SK-N-SH (cell line): ENCODE measurements around the gene PDGFRB. TPM values are rescaled to one million over a fixed set of nuclear protein-coding genes. Genes with fewer than 3 reads are reported as not detected.

ENCODE experiments used
- CTCF ChIA-PET: fragments of 300-600, 350-600 bp; formaldehyde crosslinking; extraction: SDS; loops from one replicate; lab custom pipeline; 2021; lab: Yijun Ruan, JAX
- POLR2A ChIA-PET: fragments of 350-600 bp; sonication (Branson Sonifier 250); formaldehyde crosslinking; extraction: SDS; loops from one replicate; lab custom pipeline; 2020; ENCODE audit warnings: antibody characterized with exemption, inconsistent platforms; lab: Yijun Ruan, JAX
- DNase-seq: peaks from one replicate; pipeline ENCODE4 v3.0.0; 2012
- H2AFZ ChIP-seq: fragments of 200-600 bp; sonication (generic); 2 replicates; pipeline ENCODE4 v1.8.1; 2016; ENCODE audit warnings: antibody characterized with exemption, mild to moderate bottlenecking, low read depth
- H3F3A ChIP-seq: fragments of 200-600 bp; sonication (generic); replicated peaks from 2 replicates; pipeline ENCODE3; 2016; ENCODE audit warnings: antibody characterized with exemption, mild to moderate bottlenecking; ENCODE audit not compliant: insufficient read depth
- H3K27ac ChIP-seq, 2 experiments: fragments of 200-500 bp in 1 of 2; fragments of 200-600 bp in 1 of 2; sonication (Bioruptor generic) in 1 of 2; sonication (generic), shearing (Covaris generic) in 1 of 2; 2 replicates each; pipeline versions ENCODE4 v1.5.1 to v1.6.1; 2014 to 2016; ENCODE audit warnings: low read depth in 2 of 2, inconsistent platforms in 1 of 2, low read length in 1 of 2, mild to moderate bottlenecking in 1 of 2, mixed read lengths in 1 of 2
- H3K27me3 ChIP-seq: fragments of 200-600 bp; sonication (generic), shearing (Covaris generic); 2 replicates; pipeline ENCODE4 v1.6.1; 2016; ENCODE audit warnings: mixed run types; ENCODE audit not compliant: insufficient read depth
- H3K36me3 ChIP-seq, 2 experiments: fragments of 200-500 bp in 1 of 2; fragments of 200-600 bp in 1 of 2; sonication (Bioruptor generic) in 1 of 2; sonication (generic) in 1 of 2; replicated peaks in 1 of 2; 2 replicates each; pipeline versions ENCODE3 to v1.5.1; 2014 to 2016; ENCODE audit warnings: low read length in 1 of 2, mild to moderate bottlenecking in 1 of 2; ENCODE audit not compliant: insufficient read depth in 2 of 2, control insufficient read depth in 1 of 2
- H3K4me1 ChIP-seq, 2 experiments: fragments of 200-500 bp in 1 of 2; fragments of 200-600 bp in 1 of 2; sonication (Bioruptor generic) in 1 of 2; sonication (generic), shearing (Covaris generic) in 1 of 2; 2 replicates each; pipeline versions ENCODE4 v1.5.1 to v1.6.1; 2014 to 2016; ENCODE audit warnings: low read depth in 1 of 2, low read length in 1 of 2, mixed run types in 1 of 2; ENCODE audit not compliant: insufficient read depth in 2 of 2, control insufficient read depth in 1 of 2
- H3K4me2 ChIP-seq: fragments of 200-600 bp; sonication (generic), shearing (Covaris generic); 2 replicates; pipeline ENCODE4 v1.6.1; 2017; ENCODE audit warnings: mixed run types
- H3K4me3 ChIP-seq, 2 experiments: fragments of 200-500 bp in 1 of 2; fragments of 200-600 bp in 1 of 2; sonication (Bioruptor generic) in 1 of 2; sonication (generic), shearing (Covaris generic) in 1 of 2; 2 replicates each; pipeline versions ENCODE4 v1.5.1 to v1.8.1; 2014 to 2016; ENCODE audit warnings: low read depth in 2 of 2, inconsistent platforms in 1 of 2, low read length in 1 of 2, mild to moderate bottlenecking in 1 of 2, mixed read lengths in 1 of 2, moderate library complexity in 1 of 2
- H3K79me2 ChIP-seq: fragments of 200-600 bp; sonication (generic); 2 replicates; pipeline ENCODE4 v1.8.1; 2017; ENCODE audit warnings: mild to moderate bottlenecking; ENCODE audit not compliant: insufficient read depth
- H3K9ac ChIP-seq: fragments of 200-600 bp; sonication (generic); 2 replicates; pipeline ENCODE4 v1.6.1; 2017; ENCODE audit warnings: mixed run types
- H3K9me2 ChIP-seq: fragments of 200-600 bp; sonication (generic); 2 replicates; pipeline ENCODE4 v1.6.1; 2017; ENCODE audit warnings: mixed run types
- H3K9me3 ChIP-seq: fragments of 200-600 bp; sonication (generic); 2 replicates; pipeline ENCODE4 v1.6.1; 2017; ENCODE audit warnings: mixed run types, mild to moderate bottlenecking, moderate library complexity
- H4K20me1 ChIP-seq: fragments of 200-600 bp; sonication (generic); 2 replicates; pipeline ENCODE4 v1.6.1; 2017; ENCODE audit warnings: mild to moderate bottlenecking, mixed run types; ENCODE audit not compliant: insufficient read depth
- CHD2 ChIP-seq: fragments of 150-350 bp; IDR thresholded peaks from 2 replicates; pipeline ENCODE4 v1.6.1; 2018; ENCODE audit warnings: low read length; ENCODE audit not compliant: partially characterized antibody
- EZH2phosphoT487 ChIP-seq: fragments of 200-600 bp; sonication (generic); IDR thresholded peaks from 2 replicates; pipeline ENCODE4 v1.6.1; 2017; ENCODE audit warnings: low read depth, mixed run types, mild to moderate bottlenecking, antibody characterized with exemption, moderate library complexity, borderline replicate concordance
- FOSL2 ChIP-seq: IDR thresholded peaks from 2 replicates; pipeline ENCODE4 v1.4.0; 2012; ENCODE audit warnings: low read depth, mild to moderate bottlenecking, moderate library complexity, borderline replicate concordance
- FOXJ3 ChIP-seq: sonication (generic); formaldehyde crosslinking; IDR thresholded peaks from 2 replicates; pipeline ENCODE4 v1.5.1; 2020; ENCODE audit warnings: mild to moderate bottlenecking, missing genetic modification reagents
- FOXM1 ChIP-seq: IDR thresholded peaks from 2 replicates; pipeline ENCODE4 v1.4.0; 2012; ENCODE audit warnings: low read depth, mild to moderate bottlenecking
- GABPA ChIP-seq: IDR thresholded peaks from 2 replicates; pipeline ENCODE4 v1.4.0; 2012; ENCODE audit warnings: low read depth, mild to moderate bottlenecking
- GATA2 ChIP-seq: sonication (generic); formaldehyde crosslinking; IDR thresholded peaks from 2 replicates; pipeline ENCODE4 v1.5.0; 2020; ENCODE audit warnings: mild to moderate bottlenecking, missing genetic modification reagents
- NRF1 ChIP-seq: IDR thresholded peaks from 2 replicates; pipeline ENCODE4 v1.6.1; 2012; ENCODE audit warnings: low read depth, mild to moderate bottlenecking, low read length
- SIN3A ChIP-seq: IDR thresholded peaks from 2 replicates; pipeline ENCODE4 v1.6.1; 2012; ENCODE audit warnings: low read depth, mild to moderate bottlenecking, low read length, moderate library complexity, borderline replicate concordance
- SMC3 ChIP-seq: IDR thresholded peaks from 2 replicates; pipeline ENCODE4 v1.6.1; 2012; ENCODE audit warnings: low read depth, low read length, improper control_type of control experiment
- TCF12 ChIP-seq: IDR thresholded peaks from 2 replicates; pipeline ENCODE4 v1.4.0; 2012
- WGBS: methylation state at CpG from one replicate; pipeline ENCODE4 v1.1.6; 2017; ENCODE audit warnings: low lambda C conversion rate; 5-methylcytosine and 5-hydroxymethylcytosine counted together
- polyA plus RNA-seq, 3 experiments: library from polyadenylated mRNA; depleted of rRNA; stranded (reverse); fragments of >200 nt; gene quantifications; 2 replicates each; pipeline ENCODE4 v1.2.3, GENCODE V29; 2012
- TF ChIP-seq, protein P1 (sequence below): fragments of 150-350 bp; IDR thresholded peaks from 2 replicates; pipeline ENCODE4 v1.6.1; 2016; ENCODE audit warnings: mild to moderate bottlenecking, low read depth, low read length
- TF ChIP-seq, protein P2 (sequence below): IDR thresholded peaks from 2 replicates; pipeline ENCODE4; 2012
- TF ChIP-seq, protein P3 (sequence below): IDR thresholded peaks from 2 replicates; pipeline ENCODE4 v1.4.0; 2012; ENCODE audit warnings: low read depth, borderline replicate concordance
- TF ChIP-seq, protein P4 (sequence below): fragments of 150-350 bp; IDR thresholded peaks from 2 replicates; pipeline ENCODE4 v1.6.1; 2017; ENCODE audit warnings: antibody characterized with exemption, low read length, low read depth, borderline replicate concordance

PDGFRB gene
- polyA plus RNA-seq, 1 of the 3 experiments (the other 2 are of a cell fraction), result 32.1 TPM

DNA sequence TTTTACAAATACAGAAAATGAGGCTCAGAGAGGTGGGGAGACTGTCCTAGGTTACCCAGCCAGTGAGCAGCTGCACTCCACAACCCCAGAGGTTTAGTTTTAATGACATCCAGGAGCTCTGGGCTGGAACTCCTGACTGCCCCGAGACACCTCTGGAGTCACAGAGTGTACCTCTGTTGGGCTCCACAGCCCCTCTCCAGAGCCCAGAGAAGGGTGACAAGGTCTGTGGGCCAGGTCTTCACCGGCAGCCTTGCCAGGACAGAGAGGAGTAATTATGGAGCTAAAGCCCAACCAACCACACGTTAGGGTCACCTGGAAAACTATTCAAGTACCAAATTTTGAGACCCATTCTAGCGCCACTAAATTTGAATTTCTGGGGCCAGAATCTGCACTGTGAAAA, 22.1 kb upstream of the PDGFRB start:
- Histone ChIP-seq H3K27ac (no peak overlapping the region), H2AFZ (no peak overlapping the region), H3K36me3 (no peaks in the 10 kb centered on the region), H3K27me3 (no peaks in the 10 kb centered on the region), H3K9me2 (no peaks in the 10 kb centered on the region), H3K79me2 (no peaks in the 10 kb centered on the region), H3K4me1 (no peaks in the 10 kb centered on the region; a peak in 1 of 4 replicates), H3F3A (no peaks in the 10 kb centered on the region), H4K20me1 (no peaks in the 10 kb centered on the region), H3K9me3 (no peaks in the 10 kb centered on the region), H3K9ac (no peak overlapping the region), H3K4me2 (no peak overlapping the region), H3K4me3 (no peak overlapping the region)
- CTCF ChIA-PET, result interaction anchor here (0.6 to 10.7 kb wide), 5 partner anchors 9 to 265 kb away, joined by 3 to 90 read pairs (median 3); no protein-coding TSS in a partner anchor
- WGBS, result 81% methylated on average over 3 of the region's 4 CpGs
- TF ChIP-seq, protein P1, sequence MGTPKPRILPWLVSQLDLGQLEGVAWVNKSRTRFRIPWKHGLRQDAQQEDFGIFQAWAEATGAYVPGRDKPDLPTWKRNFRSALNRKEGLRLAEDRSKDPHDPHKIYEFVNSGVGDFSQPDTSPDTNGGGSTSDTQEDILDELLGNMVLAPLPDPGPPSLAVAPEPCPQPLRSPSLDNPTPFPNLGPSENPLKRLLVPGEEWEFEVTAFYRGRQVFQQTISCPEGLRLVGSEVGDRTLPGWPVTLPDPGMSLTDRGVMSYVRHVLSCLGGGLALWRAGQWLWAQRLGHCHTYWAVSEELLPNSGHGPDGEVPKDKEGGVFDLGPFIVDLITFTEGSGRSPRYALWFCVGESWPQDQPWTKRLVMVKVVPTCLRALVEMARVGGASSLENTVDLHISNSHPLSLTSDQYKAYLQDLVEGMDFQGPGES, result no peak
- TF ChIP-seq EZH2phosphoT487 (no peak), FOXM1 (no peak), GABPA (no peak), TCF12 (no peak), SIN3A (no peak), GATA2 (CRISPR knock-in tag) (no peak), NRF1 (no peak), FOSL2 (no peak), CHD2 (no peak), SMC3 (no peak), FOXJ3 (CRISPR knock-in tag) (no peak)
- TF ChIP-seq, protein P2, sequence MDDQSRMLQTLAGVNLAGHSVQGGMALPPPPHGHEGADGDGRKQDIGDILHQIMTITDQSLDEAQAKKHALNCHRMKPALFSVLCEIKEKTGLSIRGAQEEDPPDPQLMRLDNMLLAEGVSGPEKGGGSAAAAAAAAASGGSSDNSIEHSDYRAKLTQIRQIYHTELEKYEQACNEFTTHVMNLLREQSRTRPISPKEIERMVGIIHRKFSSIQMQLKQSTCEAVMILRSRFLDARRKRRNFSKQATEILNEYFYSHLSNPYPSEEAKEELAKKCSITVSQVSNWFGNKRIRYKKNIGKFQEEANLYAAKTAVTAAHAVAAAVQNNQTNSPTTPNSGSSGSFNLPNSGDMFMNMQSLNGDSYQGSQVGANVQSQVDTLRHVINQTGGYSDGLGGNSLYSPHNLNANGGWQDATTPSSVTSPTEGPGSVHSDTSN, result no peak
- TF ChIP-seq, protein P3, sequence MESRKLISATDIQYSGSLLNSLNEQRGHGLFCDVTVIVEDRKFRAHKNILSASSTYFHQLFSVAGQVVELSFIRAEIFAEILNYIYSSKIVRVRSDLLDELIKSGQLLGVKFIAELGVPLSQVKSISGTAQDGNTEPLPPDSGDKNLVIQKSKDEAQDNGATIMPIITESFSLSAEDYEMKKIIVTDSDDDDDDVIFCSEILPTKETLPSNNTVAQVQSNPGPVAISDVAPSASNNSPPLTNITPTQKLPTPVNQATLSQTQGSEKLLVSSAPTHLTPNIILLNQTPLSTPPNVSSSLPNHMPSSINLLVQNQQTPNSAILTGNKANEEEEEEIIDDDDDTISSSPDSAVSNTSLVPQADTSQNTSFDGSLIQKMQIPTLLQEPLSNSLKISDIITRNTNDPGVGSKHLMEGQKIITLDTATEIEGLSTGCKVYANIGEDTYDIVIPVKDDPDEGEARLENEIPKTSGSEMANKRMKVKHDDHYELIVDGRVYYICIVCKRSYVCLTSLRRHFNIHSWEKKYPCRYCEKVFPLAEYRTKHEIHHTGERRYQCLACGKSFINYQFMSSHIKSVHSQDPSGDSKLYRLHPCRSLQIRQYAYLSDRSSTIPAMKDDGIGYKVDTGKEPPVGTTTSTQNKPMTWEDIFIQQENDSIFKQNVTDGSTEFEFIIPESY, result no peak
- TF ChIP-seq, protein P4, sequence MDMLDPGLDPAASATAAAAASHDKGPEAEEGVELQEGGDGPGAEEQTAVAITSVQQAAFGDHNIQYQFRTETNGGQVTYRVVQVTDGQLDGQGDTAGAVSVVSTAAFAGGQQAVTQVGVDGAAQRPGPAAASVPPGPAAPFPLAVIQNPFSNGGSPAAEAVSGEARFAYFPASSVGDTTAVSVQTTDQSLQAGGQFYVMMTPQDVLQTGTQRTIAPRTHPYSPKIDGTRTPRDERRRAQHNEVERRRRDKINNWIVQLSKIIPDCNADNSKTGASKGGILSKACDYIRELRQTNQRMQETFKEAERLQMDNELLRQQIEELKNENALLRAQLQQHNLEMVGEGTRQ, result no peak
- no peak for DNase-seq
- POLR2A ChIA-PET, result no interaction called here
